HFF-Myc (cell line): ENCODE measurements around the gene GLDC.

Experiments
- DNase-seq: peaks from one replicate; pipeline ENCODE4 v3.0.0-alpha.2; 2011; ENCODE audit warnings: low read depth; ENCODE audit errors: extremely low read depth
- H3K4me3 ChIP-seq: replicated peaks from 2 replicates; pipeline ENCODE4 v1.5.1; 2011; ENCODE audit warnings: low read depth, mild to moderate bottlenecking, control low read depth, low read length
- CTCF ChIP-seq: IDR thresholded peaks from 2 replicates; pipeline ENCODE4 v1.5.1; 2012; ENCODE audit warnings: mild to moderate bottlenecking, low read depth, low read length, control low read depth; ENCODE audit errors: missing control alignments

GLDC gene

GRCh38 chr9:6640268-6641051 is 5.1 kb downstream of the GLDC start:
- TF ChIP-seq CTCF, result no peak
- no peak for DNase-seq
- no peak overlapping the region for H3K4me3 ChIP-seq

- no peak for DNase-seq
- TF ChIP-seq CTCF, result no peak
- no peak overlapping the region for H3K4me3 ChIP-seq
Observed at GRCh38 chr9:6639622-6640021, 5.9 kb downstream of the GLDC start.

- no peak for TF ChIP-seq CTCF
- DNase-seq, result no peak
- H3K4me3 ChIP-seq, result no peak overlapping the region
Observed at GRCh38 chr9:6634444-6634843, 11.1 kb downstream of the GLDC start.

- no peak overlapping the region for H3K4me3 ChIP-seq
- no peak for DNase-seq
- no peak for TF ChIP-seq CTCF
Observed at GRCh38 chr9:6633378-6633777, 12.2 kb downstream of the GLDC start.

- TF ChIP-seq CTCF, result no peak
- no peak for DNase-seq
- no peak overlapping the region for H3K4me3 ChIP-seq
Observed at GRCh38 chr9:6632516-6633183, 12.9 kb downstream of the GLDC start.

- TF ChIP-seq CTCF, result no peak
- no peak for DNase-seq
- no peak overlapping the region for H3K4me3 ChIP-seq
Observed at GRCh38 chr9:6631207-6631512, 14.4 kb downstream of the GLDC start.
